Measurements from ENCODE around the gene ZFP3.
A peak's percentile ranks its signal among the peaks of the same experiment; 100 is the strongest.
"Not testable (repeated sequence)": the region's sequence is repeated elsewhere in the genome, so short reads cannot be mapped to it uniquely, and the experiment has no call there.

ZFP3 gene

GRCh38 chr17:5049314-5049841 lies 28.9 kb upstream of the ZFP3 start:
- Mint-ChIP-seq H3K27ac (peak overlapping the region; percentile 87), H3K4me3 (no peak overlapping the region), H3K27me3 (no peaks in the 10 kb centered on the region), H3K4me1 (ENCODE audit: low read depth) (peaks cover 45% of the 10 kb centered on the region), H3K36me3 (ENCODE audit: low read depth) (no peaks in the 10 kb centered on the region), H3K9me3 (no peaks in the 10 kb centered on the region)
- DNase-seq, result peak; percentile 54

- Mint-ChIP-seq H3K36me3 (ENCODE audit: low read depth) (no peaks in the 10 kb centered on the region), H3K4me3 (no peak overlapping the region), H3K27ac (peak overlapping the region; percentile 87), H3K27me3 (no peaks in the 10 kb centered on the region), H3K4me1 (ENCODE audit: low read depth) (peaks cover 36% of the 10 kb centered on the region), H3K9me3 (no peaks in the 10 kb centered on the region)
- DNase-seq, result no peak
Observed at GRCh38 chr17:5050278-5050677, 28.0 kb upstream of the ZFP3 start.

- H3K27me3 Mint-ChIP-seq, result no peaks in the 10 kb centered on the region
- no peak for DNase-seq
- no peak overlapping the region for H3K27ac Mint-ChIP-seq
- H3K4me1 Mint-ChIP-seq (ENCODE audit: low read depth), result no peaks in the 10 kb centered on the region
- no peaks in the 10 kb centered on the region for H3K9me3 Mint-ChIP-seq
- no peak overlapping the region for H3K4me3 Mint-ChIP-seq
- no peaks in the 10 kb centered on the region for H3K36me3 Mint-ChIP-seq (ENCODE audit: low read depth)
Observed at GRCh38 chr17:5055543-5055942, 22.7 kb upstream of the ZFP3 start.

DNA sequence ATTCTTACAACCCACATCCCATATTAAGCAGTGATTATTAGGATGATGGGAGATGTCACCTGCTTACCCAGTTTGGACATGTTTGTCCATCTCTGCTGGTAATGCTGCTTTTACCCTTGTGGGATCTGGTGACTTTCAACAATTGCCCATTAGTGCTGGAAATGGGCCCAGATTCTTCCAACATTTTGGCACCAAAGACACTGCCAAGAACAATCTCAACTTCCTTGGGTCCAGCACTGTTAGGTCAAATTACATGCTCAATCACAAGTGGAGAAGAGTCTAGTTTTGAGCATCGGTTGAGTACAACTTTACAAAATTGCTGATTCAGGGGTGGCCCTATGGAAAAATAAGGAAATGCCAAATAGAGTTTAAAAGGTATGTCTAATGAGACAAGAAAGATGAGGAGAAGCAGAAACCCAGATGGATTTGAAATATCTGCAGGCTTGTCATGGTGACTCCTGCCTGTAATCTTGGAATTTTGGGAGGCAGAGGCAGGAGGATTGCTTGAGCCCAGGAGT lies 13.0 kb upstream of the ZFP3 start:
- H3K9me3 Mint-ChIP-seq, result no peaks in the 10 kb centered on the region
- no peaks in the 10 kb centered on the region for H3K27me3 Mint-ChIP-seq
- H3K36me3 Mint-ChIP-seq (ENCODE audit: low read depth), result no peaks in the 10 kb centered on the region
- no peak overlapping the region for H3K27ac Mint-ChIP-seq
- no peak for DNase-seq
- H3K4me3 Mint-ChIP-seq, result no peak overlapping the region
- peaks cover 5% of the 10 kb centered on the region for H3K4me1 Mint-ChIP-seq (ENCODE audit: low read depth)

- H3K4me3 Mint-ChIP-seq, result no peak overlapping the region
- no peaks in the 10 kb centered on the region for H3K36me3 Mint-ChIP-seq (ENCODE audit: low read depth)
- H3K27me3 Mint-ChIP-seq, result no peaks in the 10 kb centered on the region
- H3K27ac Mint-ChIP-seq, result no peak overlapping the region
- no peaks in the 10 kb centered on the region for H3K9me3 Mint-ChIP-seq
- DNase-seq, result no peak
- H3K4me1 Mint-ChIP-seq (ENCODE audit: low read depth), result no peaks in the 10 kb centered on the region
Observed at GRCh38 chr17:5068236-5068635, 10.0 kb upstream of the ZFP3 start.

DNA sequence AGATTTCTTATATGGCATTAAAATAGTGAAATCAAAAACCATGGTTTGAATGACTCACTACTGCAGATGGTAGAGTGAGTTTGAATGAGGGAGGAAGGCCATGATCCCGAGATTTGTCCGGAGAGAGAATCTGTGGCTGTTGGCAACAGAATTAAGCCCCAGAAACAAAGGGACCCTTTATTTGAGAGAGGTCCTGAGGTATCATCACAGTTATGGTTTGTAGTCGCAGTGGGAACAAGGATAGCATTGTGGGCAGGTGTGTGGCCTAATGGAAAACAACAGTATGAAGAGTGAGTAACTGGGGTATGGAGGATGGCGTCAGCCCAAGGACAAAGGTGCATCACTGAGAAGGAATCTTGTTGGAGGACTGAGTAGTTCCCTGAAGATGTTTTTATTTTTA lies 8.5 kb upstream of the ZFP3 start:
- H3K27ac Mint-ChIP-seq, result no peak overlapping the region
- no peak for DNase-seq
- no peaks in the 10 kb centered on the region for H3K36me3 Mint-ChIP-seq (ENCODE audit: low read depth)
- no peaks in the 10 kb centered on the region for H3K27me3 Mint-ChIP-seq
- no peaks in the 10 kb centered on the region for H3K4me1 Mint-ChIP-seq (ENCODE audit: low read depth)
- no peaks in the 10 kb centered on the region for H3K9me3 Mint-ChIP-seq
- no peak overlapping the region for H3K4me3 Mint-ChIP-seq

- Mint-ChIP-seq H3K36me3 (ENCODE audit: low read depth) (peaks cover 21% of the 10 kb centered on the region), H3K4me1 (ENCODE audit: low read depth) (peaks cover 27% of the 10 kb centered on the region)
- H3K9me3 Mint-ChIP-seq, H3K4me3 Mint-ChIP-seq, H3K27me3 Mint-ChIP-seq, DNase-seq, H3K27ac Mint-ChIP-seq: not testable (repeated sequence)
Observed at GRCh38 chr17:5075472-5075871, 2.8 kb upstream of the ZFP3 start.

GRCh38 chr17:5077275-5077674 lies 992 bp upstream of the ZFP3 start:
- peaks cover 34% of the 10 kb centered on the region for H3K4me1 Mint-ChIP-seq (ENCODE audit: low read depth)
- DNase-seq, H3K27me3 Mint-ChIP-seq, H3K9me3 Mint-ChIP-seq: not testable (repeated sequence)
- H3K4me3 Mint-ChIP-seq, result peak overlapping the region; percentile 84
- peak overlapping the region; percentile 94 for H3K27ac Mint-ChIP-seq
- H3K36me3 Mint-ChIP-seq (ENCODE audit: low read depth), result peaks cover 31% of the 10 kb centered on the region

DNA sequence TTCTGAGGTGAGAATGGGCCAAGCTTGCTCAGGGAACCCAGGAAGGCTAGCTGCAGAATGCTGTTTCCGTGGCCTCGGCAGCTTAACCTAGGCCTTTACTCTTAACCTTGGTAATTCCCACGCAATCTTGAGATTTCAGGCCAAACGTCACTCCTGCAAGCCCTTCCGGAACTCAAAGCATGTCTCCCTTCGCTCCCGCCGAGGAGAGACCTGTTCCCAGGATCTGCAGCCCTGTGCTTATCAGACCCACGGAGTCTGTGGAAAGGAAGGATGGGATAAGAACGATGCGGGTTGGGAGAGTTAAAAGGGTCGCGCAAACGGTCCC lies 524 bp upstream of the ZFP3 start:
- peaks cover 34% of the 10 kb centered on the region for H3K4me1 Mint-ChIP-seq (ENCODE audit: low read depth)
- DNase-seq, result no peak
- H3K4me3 Mint-ChIP-seq, result peak overlapping the region; percentile 84
- H3K27ac Mint-ChIP-seq, result peak overlapping the region; percentile 94
- H3K27me3 Mint-ChIP-seq, result no peaks in the 10 kb centered on the region
- H3K9me3 Mint-ChIP-seq, result peaks cover 9% of the 10 kb centered on the region
- H3K36me3 Mint-ChIP-seq (ENCODE audit: low read depth), result peaks cover 35% of the 10 kb centered on the region

DNA sequence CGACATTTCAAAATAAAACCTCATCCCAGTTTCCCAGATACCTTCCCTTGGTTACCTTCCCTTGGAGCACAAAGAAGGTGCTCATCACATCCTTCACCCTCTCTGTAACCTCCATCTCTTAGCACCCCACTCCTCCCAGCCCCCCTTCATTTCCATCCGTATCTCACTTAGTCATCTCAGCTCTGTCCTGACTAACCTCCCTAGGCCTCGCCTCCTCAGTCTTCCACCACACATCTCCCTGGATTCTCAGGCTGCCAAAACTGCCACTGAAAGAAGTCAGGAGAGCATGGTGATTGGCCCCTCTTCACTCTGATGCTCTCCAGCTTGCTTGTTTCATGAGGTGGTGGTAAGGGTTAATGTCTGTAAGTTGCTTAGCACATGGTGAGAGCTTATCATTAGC lies 2.3 kb downstream of the ZFP3 start:
- Mint-ChIP-seq H3K36me3 (ENCODE audit: low read depth) (peaks cover 59% of the 10 kb centered on the region), H3K27ac (no peak overlapping the region), H3K4me3 (no peak overlapping the region), H3K9me3 (peaks cover 26% of the 10 kb centered on the region), H3K4me1 (ENCODE audit: low read depth) (peaks cover 36% of the 10 kb centered on the region), H3K27me3 (no peaks in the 10 kb centered on the region)
- DNase-seq, result no peak

DNA sequence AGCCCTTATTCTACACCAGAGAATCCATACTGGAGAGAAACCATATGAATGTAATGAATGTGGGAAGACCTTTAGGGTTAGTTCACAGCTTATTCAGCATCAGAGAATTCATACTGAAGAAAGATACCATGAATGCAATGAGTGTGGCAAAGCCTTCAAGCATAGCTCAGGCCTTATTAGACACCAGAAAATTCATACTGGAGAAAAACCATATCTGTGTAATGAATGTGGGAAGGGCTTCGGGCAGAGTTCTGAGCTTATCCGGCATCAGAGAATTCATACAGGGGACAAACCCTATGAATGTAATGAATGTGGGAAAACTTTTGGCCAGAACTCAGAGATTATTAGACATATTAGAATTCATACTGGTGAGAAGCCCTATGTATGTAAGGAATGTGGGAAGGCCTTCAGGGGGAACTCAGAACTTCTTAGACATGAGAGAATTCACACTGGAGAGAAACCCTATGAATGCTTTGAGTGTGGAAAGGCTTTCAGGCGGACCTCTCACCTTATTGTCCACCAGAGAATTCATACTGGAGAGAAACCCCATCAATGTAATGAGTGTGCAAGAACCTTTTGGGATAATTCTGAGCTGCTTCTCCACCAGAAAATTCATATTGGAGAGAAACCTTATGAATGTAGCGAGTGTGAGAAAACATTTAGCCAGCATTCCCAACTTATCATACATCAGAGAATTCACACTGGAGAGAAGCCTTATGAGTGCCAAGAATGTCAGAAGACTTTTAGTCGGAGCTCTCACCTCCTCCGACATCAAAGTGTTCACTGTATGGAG lies 14.1 kb downstream of the ZFP3 start:
- Mint-ChIP-seq H3K4me1 (ENCODE audit: low read depth) (peaks cover 8% of the 10 kb centered on the region), H3K9me3 (peaks cover 74% of the 10 kb centered on the region), H3K36me3 (ENCODE audit: low read depth) (peaks cover 85% of the 10 kb centered on the region), H3K4me3 (no peak overlapping the region), H3K27ac (no peak overlapping the region), H3K27me3 (peaks cover 12% of the 10 kb centered on the region)
- DNase-seq, result no peak

DNA sequence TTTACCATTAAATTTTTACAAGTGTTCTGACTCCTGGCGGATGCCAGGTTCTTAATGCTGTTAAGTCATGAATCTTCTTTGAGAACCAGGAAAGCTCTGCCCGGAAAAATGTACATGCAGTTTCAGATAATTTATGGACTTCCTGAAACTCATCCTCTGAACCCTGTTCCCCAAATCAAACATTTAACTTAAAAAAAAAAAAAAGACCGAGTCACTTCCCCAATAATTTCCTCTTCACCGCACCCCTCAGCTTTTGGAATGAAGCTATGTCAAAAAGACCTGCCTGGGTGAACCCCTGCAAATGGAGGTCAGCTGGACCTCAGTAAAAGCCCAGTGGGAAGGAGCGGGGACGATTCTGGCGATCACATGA lies 18.4 kb downstream of the ZFP3 start:
- Mint-ChIP-seq H3K4me3 (peak overlapping the region; percentile 64), H3K9me3 (peaks cover 51% of the 10 kb centered on the region), H3K27ac (no peak overlapping the region), H3K36me3 (ENCODE audit: low read depth) (peaks cover 43% of the 10 kb centered on the region), H3K4me1 (ENCODE audit: low read depth) (peaks cover 8% of the 10 kb centered on the region), H3K27me3 (peaks cover 16% of the 10 kb centered on the region)
- no peak for DNase-seq

GRCh38 chr17:5097101-5097834 lies 19.0 kb downstream of the ZFP3 start:
- peak overlapping the region; percentile 52 for H3K27ac Mint-ChIP-seq
- DNase-seq, result peak; percentile 65
- peak overlapping the region; percentile 64 for H3K4me3 Mint-ChIP-seq
- peaks cover 45% of the 10 kb centered on the region for H3K9me3 Mint-ChIP-seq
- peaks cover 16% of the 10 kb centered on the region for H3K27me3 Mint-ChIP-seq
- H3K4me1 Mint-ChIP-seq (ENCODE audit: low read depth), result peaks cover 8% of the 10 kb centered on the region
- peaks cover 38% of the 10 kb centered on the region for H3K36me3 Mint-ChIP-seq (ENCODE audit: low read depth)

DNA sequence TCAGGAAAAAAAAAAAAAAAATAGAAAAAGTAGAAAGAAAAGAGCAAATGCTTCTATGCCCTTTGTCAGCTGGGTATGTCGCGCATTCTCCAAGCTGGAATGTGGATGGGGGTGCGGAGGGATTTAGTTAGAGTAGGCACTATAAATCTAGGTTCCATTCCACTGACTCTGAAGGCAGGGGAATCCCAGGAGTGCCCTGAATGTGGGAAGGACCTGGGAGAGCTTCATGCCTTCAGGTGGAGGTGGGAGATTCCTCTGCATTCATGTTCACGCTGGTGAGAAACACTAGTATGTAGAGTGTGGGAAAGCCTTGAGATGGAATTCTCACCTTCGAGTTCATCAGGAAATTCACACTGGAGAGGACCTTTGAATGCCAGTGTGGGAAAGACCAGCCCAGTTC lies 21.0 kb downstream of the ZFP3 start:
- DNase-seq, result no peak
- Mint-ChIP-seq H3K27me3 (peaks cover 16% of the 10 kb centered on the region), H3K4me1 (ENCODE audit: low read depth) (peaks cover 8% of the 10 kb centered on the region), H3K9me3 (peaks cover 30% of the 10 kb centered on the region), H3K36me3 (ENCODE audit: low read depth) (peaks cover 25% of the 10 kb centered on the region), H3K27ac (no peak overlapping the region), H3K4me3 (no peak overlapping the region)

- no peak overlapping the region for H3K4me3 Mint-ChIP-seq
- peaks cover 16% of the 10 kb centered on the region for H3K27me3 Mint-ChIP-seq
- DNase-seq, result no peak
- H3K27ac Mint-ChIP-seq, result no peak overlapping the region
- H3K4me1 Mint-ChIP-seq (ENCODE audit: low read depth), result peaks cover 8% of the 10 kb centered on the region
- peaks cover 20% of the 10 kb centered on the region for H3K9me3 Mint-ChIP-seq
- peaks cover 33% of the 10 kb centered on the region for H3K36me3 Mint-ChIP-seq (ENCODE audit: low read depth)
Observed at GRCh38 chr17:5100832-5101231, 22.6 kb downstream of the ZFP3 start.

Measured in activated T-cell treated with anti-CD3 and anti-CD28 coated beads, Interleukin-2, amount 50 U/mL, for 24 hours (primary cell).